Measurements from ENCODE around the gene ABAT.
"Not testable (repeated sequence)": the region's sequence is repeated elsewhere in the genome, so short reads cannot be mapped to it uniquely, and the experiment has no call there.

ABAT gene

GRCh38 chr16:8649829-8650554, 24.4 kb upstream of the ABAT start:
- no peak for DNase-seq (ENCODE audit: low read depth, low spot score)

GRCh38 chr16:8651958-8652357, 22.5 kb upstream of the ABAT start:
- not testable (repeated sequence) for DNase-seq (ENCODE audit: low read depth, low spot score)

GRCh38 chr16:8655184-8655717, 19.2 kb upstream of the ABAT start:
- DNase-seq (ENCODE audit: low read depth, low spot score), result no peak

- no peak for DNase-seq (ENCODE audit: low read depth, low spot score)
These were observed 18.0 kb upstream of the ABAT start for GRCh38 chr16:8656376-8656775.

- DNase-seq (ENCODE audit: low read depth, low spot score), result no peak
These were observed 13.5 kb upstream of the ABAT start for GRCh38 chr16:8660841-8661301.

GRCh38 chr16:8661703-8662102, 12.7 kb upstream of the ABAT start:
- DNase-seq (ENCODE audit: low read depth, low spot score), result no peak

GRCh38 chr16:8663192-8664089, 11.0 kb upstream of the ABAT start:
- DNase-seq (ENCODE audit: low read depth, low spot score), result no peak

- no peak for DNase-seq (ENCODE audit: low read depth, low spot score)
These were observed 8.9 kb upstream of the ABAT start for GRCh38 chr16:8665529-8665928.

- no peak for DNase-seq (ENCODE audit: low read depth, low spot score)
These were observed 6.9 kb upstream of the ABAT start for GRCh38 chr16:8667492-8667891.

GRCh38 chr16:8668113-8668512, 6.3 kb upstream of the ABAT start:
- no peak for DNase-seq (ENCODE audit: low read depth, low spot score)

GRCh38 chr16:8669481-8669880, 4.9 kb upstream of the ABAT start:
- no peak for DNase-seq (ENCODE audit: low read depth, low spot score)

- no peak for DNase-seq (ENCODE audit: low read depth, low spot score)
These were observed 4.3 kb upstream of the ABAT start for GRCh38 chr16:8670014-8670560.

- DNase-seq (ENCODE audit: low read depth, low spot score), result no peak
These were observed 605 bp upstream of the ABAT start for GRCh38 chr16:8673611-8674412.

- no peak for DNase-seq (ENCODE audit: low read depth, low spot score)
These were observed 1.1 kb downstream of the ABAT start for GRCh38 chr16:8675183-8676159.

GRCh38 chr16:8676160-8676547, 1.7 kb downstream of the ABAT start:
- no peak for DNase-seq (ENCODE audit: low read depth, low spot score)

GRCh38 chr16:8676737-8677375, 2.4 kb downstream of the ABAT start:
- no peak for DNase-seq (ENCODE audit: low read depth, low spot score)

- DNase-seq (ENCODE audit: low read depth, low spot score), result no peak
These were observed 3.1 kb downstream of the ABAT start for GRCh38 chr16:8677481-8677880.

- DNase-seq (ENCODE audit: low read depth, low spot score), result no peak
These were observed 3.9 kb downstream of the ABAT start for GRCh38 chr16:8678068-8678927.

GRCh38 chr16:8679151-8679550, 4.7 kb downstream of the ABAT start:
- no peak for DNase-seq (ENCODE audit: low read depth, low spot score)

Measured in smooth muscle cell of the brain vasculature (primary cell).